AG09309 (cell line): Measurements from ENCODE around the gene EFR3B.
"Not testable (repeated sequence)": the region's sequence is repeated elsewhere in the genome, so short reads cannot be mapped to it uniquely, and the experiment has no call there.

Experiments used
- DNase-seq: peaks from one replicate; pipeline ENCODE4 v3.0.0-alpha.2; 2010; ENCODE audit warnings: low read depth
- H3K4me3 ChIP-seq: 2 replicates; pipeline ENCODE4 v1.5.1; 2011; ENCODE audit warnings: mild to moderate bottlenecking, low read depth, low read length, moderate library complexity; ENCODE audit not compliant: control insufficient read depth
- TF ChIP-seq, protein P1 (sequence below): IDR thresholded peaks from 2 replicates; pipeline ENCODE4 v1.5.1; 2011; ENCODE audit warnings: mild to moderate bottlenecking, low read depth, low read length, inconsistent platforms; ENCODE audit not compliant: insufficient read depth, control insufficient read depth; ENCODE audit errors: missing control alignments

Gene EFR3B, protein sequence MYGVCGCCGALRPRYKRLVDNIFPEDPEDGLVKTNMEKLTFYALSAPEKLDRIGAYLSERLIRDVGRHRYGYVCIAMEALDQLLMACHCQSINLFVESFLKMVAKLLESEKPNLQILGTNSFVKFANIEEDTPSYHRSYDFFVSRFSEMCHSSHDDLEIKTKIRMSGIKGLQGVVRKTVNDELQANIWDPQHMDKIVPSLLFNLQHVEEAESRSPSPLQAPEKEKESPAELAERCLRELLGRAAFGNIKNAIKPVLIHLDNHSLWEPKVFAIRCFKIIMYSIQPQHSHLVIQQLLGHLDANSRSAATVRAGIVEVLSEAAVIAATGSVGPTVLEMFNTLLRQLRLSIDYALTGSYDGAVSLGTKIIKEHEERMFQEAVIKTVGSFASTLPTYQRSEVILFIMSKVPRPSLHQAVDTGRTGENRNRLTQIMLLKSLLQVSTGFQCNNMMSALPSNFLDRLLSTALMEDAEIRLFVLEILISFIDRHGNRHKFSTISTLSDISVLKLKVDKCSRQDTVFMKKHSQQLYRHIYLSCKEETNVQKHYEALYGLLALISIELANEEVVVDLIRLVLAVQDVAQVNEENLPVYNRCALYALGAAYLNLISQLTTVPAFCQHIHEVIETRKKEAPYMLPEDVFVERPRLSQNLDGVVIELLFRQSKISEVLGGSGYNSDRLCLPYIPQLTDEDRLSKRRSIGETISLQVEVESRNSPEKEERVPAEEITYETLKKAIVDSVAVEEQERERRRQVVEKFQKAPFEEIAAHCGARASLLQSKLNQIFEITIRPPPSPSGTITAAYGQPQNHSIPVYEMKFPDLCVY

GRCh38 chr2:25041928-25042320, at the start of gene EFR3B:
TSS of gene EFR3B (plus strand) at chr2:25042076. CDS start at chr2:25042313, 237 bp downstream.
- TF ChIP-seq, protein P1, sequence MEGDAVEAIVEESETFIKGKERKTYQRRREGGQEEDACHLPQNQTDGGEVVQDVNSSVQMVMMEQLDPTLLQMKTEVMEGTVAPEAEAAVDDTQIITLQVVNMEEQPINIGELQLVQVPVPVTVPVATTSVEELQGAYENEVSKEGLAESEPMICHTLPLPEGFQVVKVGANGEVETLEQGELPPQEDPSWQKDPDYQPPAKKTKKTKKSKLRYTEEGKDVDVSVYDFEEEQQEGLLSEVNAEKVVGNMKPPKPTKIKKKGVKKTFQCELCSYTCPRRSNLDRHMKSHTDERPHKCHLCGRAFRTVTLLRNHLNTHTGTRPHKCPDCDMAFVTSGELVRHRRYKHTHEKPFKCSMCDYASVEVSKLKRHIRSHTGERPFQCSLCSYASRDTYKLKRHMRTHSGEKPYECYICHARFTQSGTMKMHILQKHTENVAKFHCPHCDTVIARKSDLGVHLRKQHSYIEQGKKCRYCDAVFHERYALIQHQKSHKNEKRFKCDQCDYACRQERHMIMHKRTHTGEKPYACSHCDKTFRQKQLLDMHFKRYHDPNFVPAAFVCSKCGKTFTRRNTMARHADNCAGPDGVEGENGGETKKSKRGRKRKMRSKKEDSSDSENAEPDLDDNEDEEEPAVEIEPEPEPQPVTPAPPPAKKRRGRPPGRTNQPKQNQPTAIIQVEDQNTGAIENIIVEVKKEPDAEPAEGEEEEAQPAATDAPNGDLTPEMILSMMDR = no peak
- peak within 1 kb of the TSS; percentile 65 for H3K4me3 ChIP-seq
- peak; percentile 52 for DNase-seq

GRCh38 chr2:24993406-24994145, 48.3 kb upstream of the EFR3B start:
- no peak overlapping the region for H3K4me3 ChIP-seq
- TF ChIP-seq, protein P1 = no peak
- DNase-seq = no peak

- no peak overlapping the region for H3K4me3 ChIP-seq
- DNase-seq = no peak
- TF ChIP-seq, protein P1 = no peak
Measured at GRCh38 chr2:24994146-24994724, 47.6 kb upstream of the EFR3B start.

- DNase-seq = not testable (repeated sequence)
Measured at GRCh38 chr2:24999097-24999496, 42.8 kb upstream of the EFR3B start.

DNA sequence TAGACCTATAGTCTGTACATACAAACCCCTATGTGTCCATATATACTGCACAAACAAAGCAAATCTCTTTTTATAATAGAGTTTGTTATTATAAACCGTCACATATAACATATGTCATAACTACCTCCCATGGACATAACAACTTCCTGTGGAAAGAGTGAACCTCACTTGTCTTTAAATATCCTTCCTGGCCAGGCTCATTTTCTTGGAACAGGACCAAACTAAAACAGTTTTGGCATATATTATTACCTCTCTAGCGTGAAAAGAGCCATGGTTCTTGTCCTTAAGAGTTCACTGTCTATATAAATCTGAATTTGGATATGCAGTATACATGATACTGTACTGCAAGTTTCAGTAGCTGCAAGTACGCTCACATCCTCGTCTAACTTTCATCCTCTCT, 41.8 kb upstream of the EFR3B start:
- H3K4me3 ChIP-seq = no peak overlapping the region
- TF ChIP-seq, protein P1 = no peak
- DNase-seq = no peak

More at GRCh38 chr2:24999097-24999496, 42.8 kb upstream of the EFR3B start:
- not testable (repeated sequence) for H3K4me3 ChIP-seq

DNA sequence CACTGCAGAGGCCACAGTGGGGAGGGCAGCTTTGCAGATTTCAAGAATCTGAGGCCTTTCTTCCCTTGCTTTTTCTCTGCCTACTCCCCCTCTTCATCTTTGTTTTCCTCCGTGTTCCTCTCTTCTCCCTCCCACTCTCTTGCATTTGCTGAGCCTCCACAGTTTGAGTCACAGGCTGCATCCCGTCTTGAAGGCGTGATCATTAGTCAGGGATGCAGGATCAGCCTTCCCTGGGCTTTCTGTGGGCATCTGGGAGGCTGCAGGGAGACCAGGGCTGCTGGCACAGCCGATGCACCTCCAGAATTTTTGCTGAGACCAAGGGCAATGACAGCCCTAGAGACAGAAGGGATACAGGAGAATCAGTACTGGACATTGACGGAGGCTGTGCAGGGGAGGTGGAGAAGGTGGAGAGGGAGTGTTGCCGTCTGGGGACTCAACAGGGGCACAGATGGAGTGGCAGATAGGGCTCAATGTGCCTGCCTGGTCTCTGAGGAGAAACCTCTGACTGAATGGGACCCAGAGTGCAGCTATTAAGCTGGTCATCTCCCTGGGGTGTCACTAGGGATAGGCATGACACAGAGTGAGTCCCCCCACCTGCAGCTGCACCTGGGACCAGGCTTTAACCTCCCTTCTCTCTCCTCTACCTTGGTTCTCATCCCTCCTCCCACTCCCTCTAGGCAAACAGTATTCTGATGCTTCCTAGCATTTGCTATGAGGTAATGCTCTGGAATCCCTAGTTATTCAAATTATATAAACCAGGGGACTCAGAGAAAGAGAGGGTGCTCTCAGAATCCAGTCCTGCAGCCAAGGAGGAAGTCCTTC, 41.2 kb upstream of the EFR3B start:
- TF ChIP-seq, protein P1 = no peak
- no peak overlapping the region for H3K4me3 ChIP-seq
- DNase-seq = no peak
